Measurements from ENCODE around the gene MAN2A2.

The MAN2A2 gene

DNA sequence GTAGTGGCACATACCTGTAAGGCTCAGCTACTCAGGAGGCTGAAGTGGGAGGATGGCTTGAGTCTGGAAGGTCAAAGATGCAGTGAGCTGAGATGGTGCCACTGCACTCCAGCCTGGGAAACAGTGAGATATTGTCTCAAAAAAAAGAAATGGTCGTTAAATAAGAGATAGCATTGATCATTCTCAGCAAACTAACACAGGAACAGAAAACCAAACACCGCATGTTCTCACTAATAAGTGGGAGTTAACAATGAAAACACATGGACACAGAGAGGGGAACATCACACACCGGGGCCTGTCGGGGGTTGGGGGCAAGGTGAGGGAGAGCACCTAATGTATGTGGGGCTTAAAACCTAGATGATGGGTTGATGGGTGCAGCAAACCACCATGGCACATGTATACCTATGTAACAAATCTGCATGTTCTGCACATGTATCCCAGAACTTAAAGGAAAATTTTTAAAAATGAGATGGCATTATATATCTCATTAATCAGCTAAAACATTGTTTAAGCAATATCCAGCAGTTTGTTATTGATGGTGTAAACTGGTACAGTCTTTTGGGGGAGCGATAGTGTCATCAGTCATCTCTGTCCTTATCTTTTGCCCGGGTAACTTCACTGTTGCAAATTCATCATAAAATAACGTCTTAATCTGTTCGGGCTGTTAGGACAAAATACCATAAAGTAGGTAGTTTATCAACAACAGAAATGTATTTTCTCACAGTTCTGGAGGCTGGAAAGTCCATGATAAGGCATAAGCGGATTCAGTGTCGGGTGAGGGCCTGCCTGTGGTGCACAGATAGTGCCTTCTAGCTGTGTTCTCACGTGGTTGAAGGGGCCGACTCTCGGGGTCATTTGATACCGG lies 1.7 kb upstream of the MAN2A2 start:
- Histone ChIP-seq H3K4me2 (ENCODE audit: low read length, poor library complexity, severe bottlenecking) (no peak overlapping the region), H4K8ac (ENCODE audit: low read length) (no peak overlapping the region), H2BK15ac (ENCODE audit: low read depth, poor library complexity, severe bottlenecking) (no peak overlapping the region), H3K14ac (ENCODE audit: low read length in 2 of 2) (no peak overlapping the region), H3K18ac (ENCODE audit: low read depth in 1 of 2, low read length in 2 of 2) (no peak overlapping the region), H2AK5ac (ENCODE audit: low read length, severe bottlenecking) (no peak overlapping the region), H3K36me3 (ENCODE audit: control insufficient read depth in 1 of 2, insufficient read depth in 2 of 2, low read depth in 1 of 2, low read length in 2 of 2) (peaks cover 17 to 20% of the 10 kb centered on the region in 2 experiments), H4K91ac (ENCODE audit: low read length) (no peak overlapping the region), H3K9ac (ENCODE audit: low read length) (peak overlapping the region; percentile 92), H2BK120ac (ENCODE audit: low read depth, low read length) (no peak overlapping the region), H3K9me3 (ENCODE audit: control insufficient read depth, low read length) (no peaks in the 10 kb centered on the region), H3K4me3 (ENCODE audit: insufficient read depth in 1 of 2, low read depth in 1 of 2, low read length in 2 of 2) (peak overlapping the region in 1 of 2 experiments; percentile 85), H3K27ac (ENCODE audit: low read length, poor library complexity, severe bottlenecking) (no peak overlapping the region), H3K27me3 (ENCODE audit: control insufficient read depth in 1 of 2, insufficient read depth in 1 of 2, low read length in 2 of 2) (no peaks in the 10 kb centered on the region), H2AFZ (ENCODE audit: low read depth, low read length) (peak overlapping the region; percentile 6), H3K79me1 (replicated peaks; ENCODE audit: low read length, poor library complexity, severe bottlenecking) (peaks cover 7% of the 10 kb centered on the region), H3K4ac (ENCODE audit: low read depth in 1 of 2, low read length in 2 of 2) (no peak overlapping the region), H3K4me1 (ENCODE audit: control insufficient read depth, insufficient read depth, low read depth, low read length) (peaks cover 9% of the 10 kb centered on the region), H2BK12ac (ENCODE audit: low read length in 2 of 2) (no peak overlapping the region), H2BK5ac (ENCODE audit: low read depth, low read length, poor library complexity, severe bottlenecking) (no peak overlapping the region), H3K23ac (ENCODE audit: low read length in 2 of 2) (no peak overlapping the region)
- no peak for DNase-seq
- WGBS: 86% methylated on average over 5 of the region's 14 CpGs

DNA sequence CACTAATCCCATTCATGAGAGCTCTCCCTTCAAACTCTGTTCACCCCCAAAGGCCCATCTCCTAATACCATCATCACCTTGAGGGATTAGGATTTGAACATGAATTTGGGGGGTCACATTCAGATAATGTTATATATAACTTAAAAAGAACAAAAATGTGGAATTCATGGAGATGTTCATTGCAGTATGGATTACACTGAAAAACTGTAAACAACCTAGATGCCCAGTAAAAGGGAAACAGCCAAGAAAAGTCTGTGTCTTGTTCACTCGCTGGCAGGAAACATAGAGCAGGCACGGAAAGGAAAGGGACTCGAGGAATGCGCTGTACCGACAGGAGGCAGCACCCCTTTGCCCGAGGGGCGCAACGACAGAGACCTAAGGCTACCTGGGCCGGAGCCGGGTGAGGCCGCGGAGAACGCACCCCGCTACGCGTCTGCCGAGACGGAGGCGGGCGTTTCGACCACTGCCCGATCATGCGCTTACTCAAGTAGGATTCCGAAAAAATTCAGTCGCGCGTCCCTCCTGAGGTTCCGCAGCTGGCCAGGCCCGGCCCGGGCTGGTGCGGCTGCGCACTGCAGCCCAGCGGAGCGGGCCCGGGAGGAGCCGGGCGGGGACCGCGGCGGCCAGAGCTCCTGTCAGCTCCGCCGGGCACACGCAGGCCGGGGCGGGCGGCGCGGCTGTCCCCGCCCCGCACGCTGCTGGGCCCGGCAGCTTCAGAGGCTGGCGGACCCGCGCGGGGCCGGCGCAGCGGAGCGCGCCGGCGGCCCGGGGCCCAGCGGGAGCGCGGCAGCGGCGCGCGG lies 862 bp upstream of the MAN2A2 start:
- Histone ChIP-seq H2BK5ac (ENCODE audit: low read depth, low read length, poor library complexity, severe bottlenecking) (no peak overlapping the region), H3K14ac (ENCODE audit: low read length in 2 of 2) (peak overlapping the region in 1 of 2 experiments; percentile 84), H3K4me3 (ENCODE audit: insufficient read depth in 1 of 2, low read depth in 1 of 2, low read length in 2 of 2) (peak overlapping the region; percentile 79 to 85), H3K4ac (ENCODE audit: low read depth in 1 of 2, low read length in 2 of 2) (peak overlapping the region; percentile 72 to 88), H3K79me1 (replicated peaks; ENCODE audit: low read length, poor library complexity, severe bottlenecking) (peaks cover 7% of the 10 kb centered on the region), H2AFZ (ENCODE audit: low read depth, low read length) (peak overlapping the region; percentile 96), H2AK5ac (ENCODE audit: low read length, severe bottlenecking) (no peak overlapping the region), H2BK15ac (ENCODE audit: low read depth, poor library complexity, severe bottlenecking) (no peak overlapping the region), H3K36me3 (ENCODE audit: control insufficient read depth in 1 of 2, insufficient read depth in 2 of 2, low read depth in 1 of 2, low read length in 2 of 2) (peaks cover 25% of the 10 kb centered on the region in 2 experiments), H3K9me3 (ENCODE audit: control insufficient read depth, low read length) (no peaks in the 10 kb centered on the region), H3K9ac (ENCODE audit: low read length) (peak overlapping the region; percentile 92), H3K18ac (ENCODE audit: low read depth in 1 of 2, low read length in 2 of 2) (peak overlapping the region; percentile 78 to 80), H3K4me2 (ENCODE audit: low read length, poor library complexity, severe bottlenecking) (peak overlapping the region; percentile 74), H4K8ac (ENCODE audit: low read length) (peak overlapping the region; percentile 97), H3K23ac (ENCODE audit: low read length in 2 of 2) (peak overlapping the region in 1 of 2 experiments; percentile 68), H2BK12ac (ENCODE audit: low read length in 2 of 2) (peak overlapping the region in 1 of 2 experiments; percentile 48), H3K27me3 (ENCODE audit: control insufficient read depth in 1 of 2, insufficient read depth in 1 of 2, low read length in 2 of 2) (no peaks in the 10 kb centered on the region), H2BK120ac (ENCODE audit: low read depth, low read length) (peak overlapping the region; percentile 83), H3K4me1 (ENCODE audit: control insufficient read depth, insufficient read depth, low read depth, low read length) (peaks cover 9% of the 10 kb centered on the region), H4K91ac (ENCODE audit: low read length) (peak overlapping the region; percentile 55), H3K27ac (ENCODE audit: low read length, poor library complexity, severe bottlenecking) (peak overlapping the region; percentile 81)
- under 1% methylated on average over 27 of the region's 71 CpGs for WGBS
- DNase-seq: peak; percentile 85

DNA sequence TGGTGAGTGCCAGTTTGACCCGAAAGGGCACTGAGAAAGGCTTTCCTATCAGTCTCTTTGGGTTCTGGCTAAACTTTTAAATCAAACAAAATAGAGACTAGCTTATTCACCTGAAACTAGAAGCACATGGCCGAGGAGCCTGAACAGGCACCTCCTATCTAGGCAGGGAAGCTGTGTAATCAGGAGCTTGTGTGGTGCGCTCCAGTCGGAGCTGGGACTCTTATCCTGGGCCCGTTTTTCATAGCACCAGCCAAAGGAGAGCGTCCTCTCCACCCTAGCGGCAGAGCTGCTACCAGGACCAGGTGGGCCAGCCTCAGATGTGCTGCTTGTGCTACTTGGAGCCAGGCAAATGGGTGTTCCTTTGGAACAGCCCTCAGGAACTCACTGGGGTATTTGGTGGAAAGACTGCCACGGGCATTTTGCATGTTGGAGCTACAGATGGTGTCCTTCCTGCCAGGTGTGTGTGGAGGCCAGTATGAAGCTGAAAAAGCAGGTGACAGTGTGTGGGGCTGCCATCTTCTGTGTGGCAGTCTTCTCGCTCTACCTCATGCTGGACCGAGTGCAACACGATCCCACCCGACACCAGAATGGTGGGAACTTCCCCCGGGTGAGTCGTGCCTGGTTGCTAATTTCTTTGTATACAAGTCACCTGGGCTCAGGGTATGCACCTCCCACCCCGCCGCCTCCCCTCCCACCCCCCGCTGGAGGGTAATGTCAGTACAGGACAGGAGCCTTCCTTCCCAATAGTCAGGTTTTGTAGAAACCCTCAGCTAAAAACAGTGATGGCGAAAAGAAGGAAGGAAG lies 833 bp downstream of the MAN2A2 start:
- Histone ChIP-seq H3K4me1 (ENCODE audit: control insufficient read depth, insufficient read depth, low read depth, low read length) (peaks cover 9% of the 10 kb centered on the region), H3K18ac (ENCODE audit: low read depth in 1 of 2, low read length in 2 of 2) (no peak overlapping the region), H3K9ac (ENCODE audit: low read length) (peak overlapping the region; percentile 82), H2BK120ac (ENCODE audit: low read depth, low read length) (no peak overlapping the region), H3K23ac (ENCODE audit: low read length in 2 of 2) (no peak overlapping the region), H3K14ac (ENCODE audit: low read length in 2 of 2) (no peak overlapping the region), H3K4me3 (ENCODE audit: insufficient read depth in 1 of 2, low read depth in 1 of 2, low read length in 2 of 2) (peak overlapping the region in 1 of 2 experiments; percentile 86), H3K36me3 (ENCODE audit: control insufficient read depth in 1 of 2, insufficient read depth in 2 of 2, low read depth in 1 of 2, low read length in 2 of 2) (peaks cover 25 to 31% of the 10 kb centered on the region in 2 experiments), H3K79me1 (replicated peaks; ENCODE audit: low read length, poor library complexity, severe bottlenecking) (peaks cover 7% of the 10 kb centered on the region), H2BK15ac (ENCODE audit: low read depth, poor library complexity, severe bottlenecking) (no peak overlapping the region), H2BK5ac (ENCODE audit: low read depth, low read length, poor library complexity, severe bottlenecking) (no peak overlapping the region), H3K27ac (ENCODE audit: low read length, poor library complexity, severe bottlenecking) (no peak overlapping the region), H3K9me3 (ENCODE audit: control insufficient read depth, low read length) (no peaks in the 10 kb centered on the region), H3K4ac (ENCODE audit: low read depth in 1 of 2, low read length in 2 of 2) (no peak overlapping the region), H3K4me2 (ENCODE audit: low read length, poor library complexity, severe bottlenecking) (peak overlapping the region; percentile 74), H2AK5ac (ENCODE audit: low read length, severe bottlenecking) (no peak overlapping the region), H4K91ac (ENCODE audit: low read length) (no peak overlapping the region), H2AFZ (ENCODE audit: low read depth, low read length) (no peak overlapping the region), H2BK12ac (ENCODE audit: low read length in 2 of 2) (no peak overlapping the region), H4K8ac (ENCODE audit: low read length) (no peak overlapping the region), H3K27me3 (ENCODE audit: control insufficient read depth in 1 of 2, insufficient read depth in 1 of 2, low read length in 2 of 2) (no peaks in the 10 kb centered on the region)
- peak; percentile 24 for DNase-seq
- 53% methylated on average over 15 of the region's 18 CpGs for WGBS

Data from mesenchymal stem cell (in vitro differentiated cells and primary cell).